Measurements from ENCODE around the gene THRB. TPM values are rescaled to one million over a fixed set of nuclear protein-coding genes. Genes with fewer than 3 reads are reported as not detected.

THRB gene
- total RNA-seq, 4 donors from 2014 or later, result 3.7 to 11.3 (median 6.1) TPM

DNA sequence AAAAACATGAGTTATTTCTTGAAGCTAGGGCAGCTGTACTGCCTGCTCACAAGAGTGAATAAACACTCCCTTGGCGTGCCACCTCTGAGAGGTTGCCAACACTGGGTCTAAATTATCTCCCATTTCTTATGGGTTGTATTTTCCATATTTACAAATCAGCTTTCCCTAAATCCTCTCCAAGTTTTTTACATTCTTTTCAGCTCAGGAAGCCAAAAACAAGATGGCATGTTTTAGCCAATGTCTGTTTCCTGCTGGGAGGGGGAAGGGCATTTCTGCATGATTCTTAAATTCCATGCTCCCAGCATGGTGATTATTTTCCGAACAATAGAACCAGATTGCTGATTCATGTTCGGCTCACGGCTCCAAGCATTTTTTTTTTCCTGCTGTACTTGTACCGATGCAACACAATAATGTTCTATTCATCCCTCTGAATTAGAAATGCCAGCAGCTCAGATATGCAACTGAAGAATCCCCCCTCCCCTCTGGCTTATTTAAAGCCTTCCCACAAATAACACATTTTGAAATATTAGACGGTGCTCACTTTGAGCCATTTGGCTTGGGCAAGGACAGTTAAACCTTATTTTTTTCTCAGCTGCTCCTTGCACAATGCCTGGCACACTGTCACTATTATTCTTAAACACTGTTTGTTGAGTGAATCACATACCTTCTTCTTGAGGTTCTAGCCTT lies 252.5 kb downstream of the THRB start:
- Histone ChIP-seq H3K27ac (peak overlapping the region in 3 of 4 donors; percentile 58 to 81 (median 69)), H3K4me3 (no peak overlapping the region), H3K36me3 (no peaks in the 10 kb centered on the region), H3K4me1 (peaks cover 7 to 36% (median 24%) of the 10 kb centered on the region in 3 donors), H3K27me3 (no peaks in the 10 kb centered on the region), H3K9me3 (no peaks in the 10 kb centered on the region)
- WGBS, 2 donors, result 18 to 27% methylated on average over 6 of the region's 6 CpGs
- no peak for TF ChIP-seq CTCF (IDR thresholded peaks at IDR 0.05)
- no peak for TF ChIP-seq POLR2A (IDR thresholded peaks at IDR 0.05)
- intact Hi-C loops (cut with DNase I), result loop anchor here (5.0 kb wide), 1 partner anchor 240 kb away; no protein-coding TSS in a partner anchor
- DNase-seq, result no peak

- Histone ChIP-seq H3K9me3 (no peaks in the 10 kb centered on the region), H3K27ac (peak overlapping the region in 2 of 4 donors; percentile 69 to 81), H3K36me3 (no peaks in the 10 kb centered on the region), H3K27me3 (no peaks in the 10 kb centered on the region), H3K4me1 (peaks cover 7 to 36% (median 24%) of the 10 kb centered on the region in 3 donors), H3K4me3 (no peak overlapping the region)
- DNase-seq, result no peak
- WGBS, 2 donors, result 82 to 97% methylated on average over 6 of the region's 6 CpGs
- intact Hi-C loops (cut with DNase I), result loop anchor here (5.0 kb wide), 1 partner anchor 238 kb away; no protein-coding TSS in a partner anchor
- no peak for TF ChIP-seq CTCF (IDR thresholded peaks at IDR 0.05)
- no peak for TF ChIP-seq POLR2A (IDR thresholded peaks at IDR 0.05)
Measured at GRCh38 chr3:24240306-24240705, 254.3 kb downstream of the THRB start.

DNA sequence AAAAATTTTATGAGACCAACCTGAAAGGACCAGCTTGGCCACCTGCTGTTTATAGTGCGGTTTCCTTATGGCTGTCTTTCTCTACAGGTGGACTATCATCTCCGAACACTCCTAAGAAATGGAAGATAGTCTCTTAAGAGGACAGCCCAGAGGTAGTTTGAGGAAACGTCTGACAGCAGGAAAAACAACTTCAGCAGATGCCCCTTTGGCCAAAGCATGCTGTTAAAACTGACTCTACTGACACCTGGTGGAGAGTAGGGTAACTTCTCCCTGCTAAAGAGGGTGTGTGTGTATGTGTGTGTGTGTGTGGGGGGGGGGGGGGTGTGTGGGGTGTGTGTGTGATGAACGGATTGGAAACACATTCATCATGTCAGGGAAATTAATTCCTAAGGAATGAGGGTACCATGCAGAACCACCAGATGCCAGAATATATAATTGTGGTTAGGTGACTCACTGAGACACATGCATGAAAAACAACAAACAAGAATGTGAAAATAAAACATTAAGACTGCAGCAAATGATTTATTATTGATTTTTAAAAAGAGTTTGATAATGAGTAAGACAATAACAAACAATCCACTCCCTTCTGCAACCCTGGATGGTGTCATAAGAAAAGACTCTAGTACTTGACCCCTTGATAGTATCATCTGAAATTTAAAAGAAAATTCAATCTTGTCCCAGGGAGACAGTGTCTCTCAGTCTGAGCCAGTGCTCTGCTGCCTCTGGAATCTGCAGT lies 256.5 kb downstream of the THRB start:
- intact Hi-C loops (cut with DNase I), result no loop called here
- Histone ChIP-seq H3K36me3 (no peaks in the 10 kb centered on the region), H3K9me3 (no peaks in the 10 kb centered on the region), H3K27ac (peak overlapping the region in 3 of 4 donors; percentile 53 to 73 (median 53)), H3K4me1 (peaks cover 7 to 38% (median 24%) of the 10 kb centered on the region in 3 donors), H3K27me3 (no peaks in the 10 kb centered on the region), H3K4me3 (no peak overlapping the region)
- 18 to 24% methylated on average over 4 of the region's 4 CpGs for WGBS, 2 donors
- peak; percentile 25 to 76 (median 66) for TF ChIP-seq CTCF (IDR thresholded peaks at IDR 0.05)
- no peak for TF ChIP-seq POLR2A (IDR thresholded peaks at IDR 0.05)
- no peak for DNase-seq

- TF ChIP-seq CTCF (IDR thresholded peaks at IDR 0.05) (no peak), POLR2A (IDR thresholded peaks at IDR 0.05) (no peak)
- H3K36me3 ChIP-seq, result no peaks in the 10 kb centered on the region
- DNase-seq, result no peak
- WGBS, 2 donors, result 44 to 50% methylated on average over 3 of the region's 3 CpGs
- H3K4me3 ChIP-seq, result no peak overlapping the region
- H3K27ac ChIP-seq, result no peak overlapping the region
- intact Hi-C loops (cut with DNase I), result no loop called here
- no peaks in the 10 kb centered on the region for H3K27me3 ChIP-seq
- peaks cover 0 to 25% (median 5%) of the 10 kb centered on the region in 3 donors for H3K4me1 ChIP-seq
- no peaks in the 10 kb centered on the region for H3K9me3 ChIP-seq
Measured at GRCh38 chr3:24235121-24235520, 259.5 kb downstream of the THRB start.

DNA sequence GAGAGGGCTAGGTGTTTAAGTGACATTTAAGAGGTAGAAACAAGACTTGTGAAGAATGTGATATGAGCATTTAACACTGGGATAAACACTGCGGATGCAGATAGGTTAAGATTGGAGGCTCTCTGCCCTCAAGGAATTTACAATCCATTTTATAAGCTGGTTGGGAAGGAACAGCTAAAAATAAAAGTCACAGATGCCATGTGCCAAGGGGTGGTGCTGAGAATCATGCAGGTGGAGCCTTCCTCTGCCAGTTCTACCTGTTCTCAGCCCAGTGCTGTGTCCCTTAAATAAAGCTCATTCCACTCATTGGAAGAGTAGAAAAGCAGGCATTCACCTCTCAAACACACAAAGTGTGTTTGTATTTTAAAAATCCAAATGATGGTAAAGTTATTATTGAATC lies 261.9 kb downstream of the THRB start:
- Histone ChIP-seq H3K9me3 (no peaks in the 10 kb centered on the region), H3K27ac (no peak overlapping the region), H3K4me1 (peaks cover 0 to 14% (median 4%) of the 10 kb centered on the region in 3 donors), H3K4me3 (no peak overlapping the region), H3K27me3 (no peaks in the 10 kb centered on the region), H3K36me3 (no peaks in the 10 kb centered on the region)
- no peak for DNase-seq
- no peak for TF ChIP-seq CTCF (IDR thresholded peaks at IDR 0.05)
- TF ChIP-seq POLR2A (IDR thresholded peaks at IDR 0.05), result no peak
- intact Hi-C loops (cut with DNase I), result no loop called here
- WGBS, 2 donors, result 85 to 100% methylated on average over 1 of the region's 1 CpG

Measured in esophagus squamous epithelium (tissue), 5 donors.